ENCODE measurements around the gene AMT.

- TF ChIP-seq CTCF (IDR thresholded peaks at IDR 0.05) (no peak), POLR2A (IDR thresholded peaks at IDR 0.05) (no peak)
These were observed 43.8 kb upstream of the AMT start for GRCh38 chr3:49466085-49466484.

Data from thyroid gland (tissue), 4 donors.